ENCODE measurements around the gene KLF15.

Gene KLF15

GRCh38 chr3:126399756-126400155 lies 42.5 kb upstream of the KLF15 start:
- no peak overlapping the region for H3K4me3 ChIP-seq (ENCODE audit: low read depth, low read length)
- no peak overlapping the region for H3K27ac ChIP-seq
- H3K36me3 ChIP-seq (replicated peaks): no peaks in the 10 kb centered on the region
- no peak for TF ChIP-seq CTCF (IDR thresholded peaks at IDR 0.05; ENCODE audit: low read depth, low read length, missing control alignments)
- peaks cover 6% of the 10 kb centered on the region for H3K27me3 ChIP-seq (replicated peaks)
- in situ Hi-C loops (cut with HindIII; ENCODE audit: low pct_ligation_motif_present, low sequenced_read_pairs): no loop called here
- no peak for DNase-seq

- H3K27me3 ChIP-seq (replicated peaks): peaks cover 10% of the 10 kb centered on the region
- no peak overlapping the region for H3K27ac ChIP-seq
- H3K36me3 ChIP-seq (replicated peaks): no peaks in the 10 kb centered on the region
- H3K4me3 ChIP-seq (ENCODE audit: low read depth, low read length): no peak overlapping the region
- TF ChIP-seq CTCF (IDR thresholded peaks at IDR 0.05; ENCODE audit: low read depth, low read length, missing control alignments): no peak
- in situ Hi-C loops (cut with HindIII; ENCODE audit: low pct_ligation_motif_present, low sequenced_read_pairs): no loop called here
- no peak for DNase-seq
These were observed 42.1 kb upstream of the KLF15 start for GRCh38 chr3:126399351-126399735.

GRCh38 chr3:126398423-126399350 lies 41.5 kb upstream of the KLF15 start:
- no peak for TF ChIP-seq CTCF (IDR thresholded peaks at IDR 0.05; ENCODE audit: low read depth, low read length, missing control alignments)
- Histone ChIP-seq H3K36me3 (replicated peaks) (no peaks in the 10 kb centered on the region), H3K27ac (no peak overlapping the region), H3K27me3 (replicated peaks) (peaks cover 16% of the 10 kb centered on the region), H3K4me3 (ENCODE audit: low read depth, low read length) (no peak overlapping the region)
- in situ Hi-C loops (cut with HindIII; ENCODE audit: low pct_ligation_motif_present, low sequenced_read_pairs): no loop called here
- no peak for DNase-seq

GRCh38 chr3:126397610-126398422 lies 40.6 kb upstream of the KLF15 start:
- no peak for TF ChIP-seq CTCF (IDR thresholded peaks at IDR 0.05; ENCODE audit: low read depth, low read length, missing control alignments)
- no peaks in the 10 kb centered on the region for H3K36me3 ChIP-seq (replicated peaks)
- no peak overlapping the region for H3K27ac ChIP-seq
- peaks cover 21% of the 10 kb centered on the region for H3K27me3 ChIP-seq (replicated peaks)
- DNase-seq: no peak
- in situ Hi-C loops (cut with HindIII; ENCODE audit: low pct_ligation_motif_present, low sequenced_read_pairs): no loop called here
- H3K4me3 ChIP-seq (ENCODE audit: low read depth, low read length): no peak overlapping the region

GRCh38 chr3:126396536-126396935 lies 39.3 kb upstream of the KLF15 start:
- TF ChIP-seq CTCF (IDR thresholded peaks at IDR 0.05; ENCODE audit: low read depth, low read length, missing control alignments): no peak

More at GRCh38 chr3:126396536-126396935, 39.3 kb upstream of the KLF15 start:
- in situ Hi-C loops (cut with HindIII; ENCODE audit: low pct_ligation_motif_present, low sequenced_read_pairs): no loop called here
- Histone ChIP-seq H3K36me3 (replicated peaks) (no peaks in the 10 kb centered on the region), H3K27me3 (replicated peaks) (peaks cover 25% of the 10 kb centered on the region), H3K27ac (no peak overlapping the region), H3K4me3 (ENCODE audit: low read depth, low read length) (no peak overlapping the region)
- no peak for DNase-seq

Data from brain microvascular endothelial cell (primary cell).